HEK293T (cell line): ENCODE measurements around the gene DMD.

Source experiments
- CTCF ChIA-PET: fragments of 350-600 bp; formaldehyde crosslinking; extraction: SDS; loops from one replicate; lab custom pipeline; 2021; ENCODE audit warnings: antibody characterized with exemption, inconsistent platforms; lab: Yijun Ruan, JAX
- POLR2A ChIA-PET: fragments of 350-600 bp; formaldehyde crosslinking; extraction: SDS; loops from one replicate; lab custom pipeline; 2020; ENCODE audit warnings: antibody characterized with exemption, inconsistent platforms; lab: Yijun Ruan, JAX
- DNase-seq: peaks from one replicate; pipeline ENCODE4 v3.0.0; 2012; ENCODE audit warnings: mixed read lengths; ENCODE audit errors: extremely low spot score
- ARNT ChIP-seq: fragments of 450-650 bp; IDR thresholded peaks from 2 replicates; pipeline ENCODE4 v1.6.1; 2017; ENCODE audit warnings: mild to moderate bottlenecking
- BHLHE40 ChIP-seq: fragments of 450-650 bp; IDR thresholded peaks from 2 replicates; pipeline ENCODE4 v1.6.1; 2016; ENCODE audit warnings: mild to moderate bottlenecking, moderate library complexity, borderline replicate concordance
- CTBP1 ChIP-seq: fragments of 450-650 bp; IDR thresholded peaks from 2 replicates; pipeline ENCODE4 v1.6.1; 2016; ENCODE audit warnings: borderline replicate concordance
- ELF4 ChIP-seq: fragments of 450-650 bp; IDR thresholded peaks from 2 replicates; pipeline ENCODE4 v1.6.1; 2017; ENCODE audit warnings: antibody characterized with exemption
- FOXA1 ChIP-seq: fragments of 450-650 bp; IDR thresholded peaks from 2 replicates; pipeline ENCODE4 v1.6.1; 2016; ENCODE audit warnings: mild to moderate bottlenecking
- FOXK2 ChIP-seq: fragments of 450-650 bp; IDR thresholded peaks from 2 replicates; pipeline ENCODE4 v1.6.1; 2016; ENCODE audit warnings: mild to moderate bottlenecking
- FOXM1 ChIP-seq: fragments of 450-650 bp; IDR thresholded peaks from 2 replicates; pipeline ENCODE4 v1.6.1; 2017; ENCODE audit warnings: mild to moderate bottlenecking, borderline replicate concordance
- HDGF ChIP-seq: fragments of 450-650 bp; IDR thresholded peaks from 2 replicates; pipeline ENCODE4 v1.6.1; 2017; ENCODE audit warnings: antibody characterized with exemption, borderline replicate concordance
- L3MBTL2 ChIP-seq: fragments of 450-650 bp; conservative IDR thresholded peaks from 2 replicates; pipeline ENCODE4 v1.6.1; 2016; ENCODE audit warnings: mild to moderate bottlenecking
- LEF1 ChIP-seq: fragments of 450-650 bp; IDR thresholded peaks from 2 replicates; pipeline ENCODE4 v1.6.1; 2017; ENCODE audit warnings: mild to moderate bottlenecking, borderline replicate concordance
- NFRKB ChIP-seq: fragments of 450-650 bp; IDR thresholded peaks from 2 replicates; pipeline ENCODE4 v1.6.1; 2016; ENCODE audit warnings: mild to moderate bottlenecking, moderate library complexity
- SP1 ChIP-seq: fragments of 450-650 bp; IDR thresholded peaks from 2 replicates; pipeline ENCODE4 v1.6.1; 2017
- SUZ12 ChIP-seq: fragments of 450-650 bp; IDR thresholded peaks from 2 replicates; pipeline ENCODE4 v1.6.1; 2016; ENCODE audit warnings: mild to moderate bottlenecking
- TARDBP ChIP-seq: fragments of 450-650 bp; IDR thresholded peaks from 2 replicates; pipeline ENCODE4 v1.6.1; 2016
- ZNF384 ChIP-seq: fragments of 450-650 bp; IDR thresholded peaks from 2 replicates; pipeline ENCODE4 v1.6.1; 2016
- TF ChIP-seq, protein P1 (sequence below): fragments of 450-650 bp; IDR thresholded peaks from 2 replicates; pipeline ENCODE4 v1.6.1; 2016

Gene DMD

GRCh38 chrX:32985544-32985943 is 225.8 kb downstream of the DMD start:
- no peak for DNase-seq
- CTCF ChIA-PET, result no interaction called here
- POLR2A ChIA-PET, result no interaction called here
- TF ChIP-seq ZNF384, result no peak
- TF ChIP-seq SP1, result no peak
- TF ChIP-seq L3MBTL2, result no peak
- no peak for TF ChIP-seq FOXA1
- no peak for TF ChIP-seq BHLHE40
- TF ChIP-seq NFRKB, result no peak
- no peak for TF ChIP-seq CTBP1
- no peak for TF ChIP-seq FOXM1
- no peak for TF ChIP-seq HDGF
- TF ChIP-seq, protein P1, sequence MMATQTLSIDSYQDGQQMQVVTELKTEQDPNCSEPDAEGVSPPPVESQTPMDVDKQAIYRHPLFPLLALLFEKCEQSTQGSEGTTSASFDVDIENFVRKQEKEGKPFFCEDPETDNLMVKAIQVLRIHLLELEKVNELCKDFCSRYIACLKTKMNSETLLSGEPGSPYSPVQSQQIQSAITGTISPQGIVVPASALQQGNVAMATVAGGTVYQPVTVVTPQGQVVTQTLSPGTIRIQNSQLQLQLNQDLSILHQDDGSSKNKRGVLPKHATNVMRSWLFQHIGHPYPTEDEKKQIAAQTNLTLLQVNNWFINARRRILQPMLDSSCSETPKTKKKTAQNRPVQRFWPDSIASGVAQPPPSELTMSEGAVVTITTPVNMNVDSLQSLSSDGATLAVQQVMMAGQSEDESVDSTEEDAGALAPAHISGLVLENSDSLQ, result no peak
- TF ChIP-seq ELF4, result no peak

GRCh38 chrX:32966821-32967355 is 244.5 kb downstream of the DMD start:
- no peak for TF ChIP-seq FOXK2
- TF ChIP-seq TARDBP, result no peak
- TF ChIP-seq LEF1, result no peak
- no peak for TF ChIP-seq BHLHE40
- no peak for TF ChIP-seq CTBP1
- TF ChIP-seq L3MBTL2, result no peak
- TF ChIP-seq NFRKB, result no peak
- no peak for TF ChIP-seq ELF4
- no peak for TF ChIP-seq SP1
- CTCF ChIA-PET, result no interaction called here
- POLR2A ChIA-PET, result no interaction called here
- DNase-seq, result no peak

GRCh38 chrX:32954125-32954524 is 257.2 kb downstream of the DMD start:
- POLR2A ChIA-PET, result no interaction called here
- no peak for TF ChIP-seq ZNF384
- no peak for TF ChIP-seq HDGF
- no peak for TF ChIP-seq FOXA1
- no peak for TF ChIP-seq CTBP1
- no peak for TF ChIP-seq FOXM1
- no peak for TF ChIP-seq NFRKB
- TF ChIP-seq ARNT, result no peak
- TF ChIP-seq, protein P1, result no peak
- no peak for TF ChIP-seq SP1
- DNase-seq, result no peak
- CTCF ChIA-PET, result no interaction called here

- ChIA-PET CTCF (interaction anchor here (0.7 kb wide), 1 partner anchor 780 kb away, joined by 3 read pairs; no protein-coding TSS in a partner anchor), POLR2A (no interaction called here)
- no peak for DNase-seq
- TF ChIP-seq FOXK2 (no peak), ZNF384 (no peak), ELF4 (no peak), ARNT (no peak), CTBP1 (no peak), FOXA1 (no peak), L3MBTL2 (no peak), SUZ12 (no peak), LEF1 (no peak), TARDBP (no peak)
Observed at GRCh38 chrX:32948130-32948529, 263.2 kb downstream of the DMD start.

DNA sequence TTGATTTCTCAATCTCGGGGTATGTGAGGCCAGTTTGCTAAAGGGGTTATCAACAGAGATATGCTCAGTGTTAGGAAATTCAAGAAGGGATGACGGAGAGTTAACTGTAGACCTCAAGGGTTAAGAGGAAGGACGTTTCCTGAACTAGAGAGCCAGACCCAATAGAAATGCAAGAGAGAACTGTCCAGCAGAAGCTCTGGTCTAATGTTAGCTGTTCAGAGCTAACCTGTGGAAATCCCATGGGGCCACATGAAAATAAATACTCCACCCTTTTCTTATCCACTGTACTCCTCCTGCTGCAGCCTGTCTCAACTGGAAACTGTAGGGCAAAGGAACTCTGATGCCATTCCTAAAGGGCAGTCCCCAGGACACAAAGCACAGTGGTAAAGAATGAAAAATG is 274.3 kb downstream of the DMD start:
- CTCF ChIA-PET, result no interaction called here
- POLR2A ChIA-PET, result no interaction called here
- DNase-seq, result no peak
- no peak for TF ChIP-seq LEF1
- no peak for TF ChIP-seq FOXK2
- TF ChIP-seq BHLHE40, result no peak
- TF ChIP-seq, protein P1, result no peak
- no peak for TF ChIP-seq FOXA1
- no peak for TF ChIP-seq SP1
- no peak for TF ChIP-seq ZNF384
- TF ChIP-seq FOXM1, result no peak
- no peak for TF ChIP-seq SUZ12
- no peak for TF ChIP-seq HDGF
- TF ChIP-seq NFRKB, result no peak
- TF ChIP-seq ARNT, result no peak
- TF ChIP-seq ELF4, result no peak
- no peak for TF ChIP-seq CTBP1

GRCh38 chrX:32933548-32933947 is 277.8 kb downstream of the DMD start:
- CTCF ChIA-PET, result no interaction called here
- DNase-seq, result no peak
- POLR2A ChIA-PET, result no interaction called here
- no peak for TF ChIP-seq FOXM1
- no peak for TF ChIP-seq ZNF384
- no peak for TF ChIP-seq FOXK2
- TF ChIP-seq LEF1, result no peak
- TF ChIP-seq L3MBTL2, result no peak
- TF ChIP-seq FOXA1, result no peak
- no peak for TF ChIP-seq TARDBP
- TF ChIP-seq, protein P1, result no peak
- TF ChIP-seq SUZ12, result no peak
- no peak for TF ChIP-seq NFRKB
- no peak for TF ChIP-seq CTBP1
